ENCODE measurements around the gene RBP3.

RBP3 gene

GRCh38 chr10:47357911-47358310 is 9.7 kb downstream of the RBP3 start:
- no peak for DNase-seq (ENCODE audit: low read depth in 3 of 3)

GRCh38 chr10:47358457-47358856 is 10.3 kb downstream of the RBP3 start:
- no peak for DNase-seq (ENCODE audit: low read depth in 3 of 3)

GRCh38 chr10:47359101-47359500 is 10.9 kb downstream of the RBP3 start:
- DNase-seq (ENCODE audit: low read depth in 3 of 3) = no peak

- no peak for DNase-seq (ENCODE audit: low read depth in 3 of 3)
Measured at GRCh38 chr10:47359626-47360418, 11.7 kb downstream of the RBP3 start.

- DNase-seq (ENCODE audit: low read depth in 3 of 3) = no peak
Measured at GRCh38 chr10:47360419-47361040, 12.4 kb downstream of the RBP3 start.

- peak in 2 of 3 donors; percentile 5 to 32 for DNase-seq (ENCODE audit: low read depth in 3 of 3)
Measured at GRCh38 chr10:47361293-47361692, 13.1 kb downstream of the RBP3 start.

GRCh38 chr10:47362199-47362598 is 14.0 kb downstream of the RBP3 start:
- no peak for DNase-seq (ENCODE audit: low read depth in 3 of 3)

- no peak for DNase-seq (ENCODE audit: low read depth in 3 of 3)
Measured at GRCh38 chr10:47363781-47364180, 15.6 kb downstream of the RBP3 start.

GRCh38 chr10:47364366-47364765 is 16.2 kb downstream of the RBP3 start:
- DNase-seq (ENCODE audit: low read depth in 3 of 3) = no peak

- DNase-seq (ENCODE audit: low read depth in 3 of 3) = no peak
Measured at GRCh38 chr10:47364911-47365310, 16.7 kb downstream of the RBP3 start.

GRCh38 chr10:47365431-47366180 is 17.4 kb downstream of the RBP3 start:
- no peak for DNase-seq (ENCODE audit: low read depth in 3 of 3)

GRCh38 chr10:47366181-47366631 is 18.0 kb downstream of the RBP3 start:
- no peak for DNase-seq (ENCODE audit: low read depth in 3 of 3)

GRCh38 chr10:47366731-47367460 is 18.7 kb downstream of the RBP3 start:
- DNase-seq (ENCODE audit: low read depth in 3 of 3) = no peak

- no peak for DNase-seq (ENCODE audit: low read depth in 3 of 3)
Measured at GRCh38 chr10:47367646-47368045, 19.5 kb downstream of the RBP3 start.

GRCh38 chr10:47368431-47369180 is 20.4 kb downstream of the RBP3 start:
- no peak for DNase-seq (ENCODE audit: low read depth in 3 of 3)

GRCh38 chr10:47369251-47369894 is 21.2 kb downstream of the RBP3 start:
- DNase-seq (ENCODE audit: low read depth in 3 of 3) = no peak

- DNase-seq (ENCODE audit: low read depth in 3 of 3) = no peak
Measured at GRCh38 chr10:47370015-47370767, 22.0 kb downstream of the RBP3 start.

GRCh38 chr10:47370878-47371277 is 22.7 kb downstream of the RBP3 start:
- no peak for DNase-seq (ENCODE audit: low read depth in 3 of 3)

- no peak for DNase-seq (ENCODE audit: low read depth in 3 of 3)
Measured at GRCh38 chr10:47371629-47372485, 23.7 kb downstream of the RBP3 start.

All from stimulated activated CD4-positive, alpha-beta T cell treated with anti-CD3 and anti-CD28 coated beads, TNF-alpha, amount 100 ng/mL, for 48 hours (primary cell).